Stimulated activated CD4-positive, alpha-beta T cell treated with anti-CD3 and anti-CD28 coated beads, TNF-alpha, amount 100 ng/mL, for 24 hours (primary cell): Measurements from ENCODE around the gene DHCR7.

Experiments
- DNase-seq, 3 experiments: peaks; one replicate each; pipeline ENCODE4 v3.0.0-alpha.2; 2020; ENCODE audit warnings: low read depth in 3 of 3

Gene DHCR7

GRCh38 chr11:71448257-71449171 is at the start of gene DHCR7:
DHCR7 (minus strand) TSS chr11:71448393; CDS start chr11:71444952, 3,441 bp downstream.
- DNase-seq: peak; percentile 87 to 95 (median 90)

DNA sequence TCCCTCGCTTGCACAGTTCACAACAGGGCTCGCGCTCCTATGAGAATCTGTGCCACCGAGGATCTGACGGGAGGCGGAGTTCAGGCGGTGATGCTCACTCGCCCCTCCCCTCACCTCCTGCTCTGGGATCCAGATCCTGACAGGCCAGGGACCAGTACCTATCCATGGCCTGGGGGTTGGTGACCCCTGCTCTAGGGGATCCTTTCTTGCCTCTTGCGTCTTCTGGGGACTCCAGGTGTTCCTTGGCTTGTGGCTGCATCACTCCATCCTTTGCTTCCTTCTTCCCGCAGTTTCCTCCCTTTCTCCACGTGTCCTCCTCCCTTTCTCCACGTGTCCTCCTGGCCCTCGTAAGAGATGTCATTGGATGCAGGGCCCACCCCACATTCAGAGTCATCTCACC is 48.2 kb upstream of the DHCR7 start:
- DNase-seq: no peak

GRCh38 chr11:71495286-71496230 is 47.4 kb upstream of the DHCR7 start:
- DNase-seq: no peak

- DNase-seq: no peak
Observed at GRCh38 chr11:71491940-71492339, 43.7 kb upstream of the DHCR7 start.

GRCh38 chr11:71491531-71491930 is 43.3 kb upstream of the DHCR7 start:
- DNase-seq: no peak

GRCh38 chr11:71490731-71491390 is 42.7 kb upstream of the DHCR7 start:
- no peak for DNase-seq

- no peak for DNase-seq
Observed at GRCh38 chr11:71490044-71490730, 42.0 kb upstream of the DHCR7 start.

DNA sequence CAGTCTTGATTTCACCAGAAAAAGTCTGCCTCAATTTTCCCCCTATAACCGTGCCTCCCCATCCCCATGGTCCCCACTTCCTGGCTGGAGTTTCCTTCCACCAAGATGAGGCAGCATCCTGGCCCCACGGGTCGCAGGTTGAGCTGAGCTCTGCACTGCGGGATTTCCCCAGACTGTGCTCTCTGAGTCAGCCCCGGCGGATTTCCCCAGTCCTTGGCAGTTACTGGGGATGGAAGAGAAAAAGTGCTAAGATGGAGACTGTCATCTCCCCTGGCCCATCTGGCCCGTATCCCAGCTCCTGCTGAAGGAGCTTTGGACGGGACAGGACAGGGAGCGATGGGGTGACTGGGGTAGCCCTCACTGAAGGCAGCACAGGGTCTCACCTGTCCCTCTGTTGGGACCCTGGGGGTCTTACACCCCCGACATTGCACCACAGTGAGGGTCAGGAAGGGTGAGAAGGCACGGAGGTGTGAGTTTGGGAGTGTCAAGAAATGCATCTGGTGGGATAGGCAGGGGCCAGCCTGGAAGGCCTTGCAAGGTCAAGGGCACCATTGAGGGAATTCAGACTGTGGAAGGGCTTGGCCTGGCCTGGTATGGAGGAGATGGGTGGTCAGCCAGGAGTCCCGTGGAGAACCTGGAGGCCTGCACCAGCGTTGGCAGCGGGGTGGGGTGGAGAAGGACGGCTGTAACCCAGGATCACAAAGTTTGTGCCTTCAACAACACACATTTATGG is 41.3 kb upstream of the DHCR7 start:
- peak; percentile 25 to 71 (median 45) for DNase-seq

- DNase-seq: no peak
Observed at GRCh38 chr11:71488681-71489270, 40.6 kb upstream of the DHCR7 start.

DNA sequence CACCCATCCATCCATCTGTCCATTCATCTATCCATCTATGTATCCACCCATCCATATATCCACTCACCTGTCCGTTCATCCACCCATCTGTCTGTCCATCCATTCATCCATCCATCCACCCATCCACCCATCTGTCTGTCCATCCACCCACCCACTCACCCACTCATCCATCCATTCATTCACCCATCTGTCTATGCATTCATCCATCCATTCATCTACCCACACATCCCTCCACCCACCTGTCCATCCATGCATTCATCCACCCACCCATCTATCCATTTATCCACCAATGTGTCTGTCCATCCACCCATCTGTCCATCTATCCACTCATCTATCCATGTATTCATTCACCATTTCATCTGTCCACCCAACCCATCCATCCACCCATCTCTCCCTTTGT is 38.1 kb upstream of the DHCR7 start:
- DNase-seq: no peak

GRCh38 chr11:71485466-71485865 is 37.3 kb upstream of the DHCR7 start:
- no peak for DNase-seq

DNA sequence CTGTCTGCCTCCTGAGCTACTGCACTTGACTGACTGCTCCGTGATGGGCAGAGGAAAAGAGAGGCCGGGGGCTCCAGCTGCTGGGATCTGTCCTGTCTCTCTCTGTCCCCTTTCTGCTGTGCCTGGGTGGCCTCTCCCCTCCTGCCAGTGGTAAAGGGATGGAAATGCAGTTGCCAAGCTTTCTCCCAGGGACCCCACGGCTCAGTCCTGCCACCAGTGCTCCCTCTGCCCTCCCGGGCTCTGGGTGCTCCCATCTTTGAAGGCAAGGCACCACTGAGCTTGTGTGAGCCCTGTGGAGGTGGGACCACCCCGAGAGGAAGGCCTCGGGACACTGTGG is 36.8 kb upstream of the DHCR7 start:
- DNase-seq: no peak

DNA sequence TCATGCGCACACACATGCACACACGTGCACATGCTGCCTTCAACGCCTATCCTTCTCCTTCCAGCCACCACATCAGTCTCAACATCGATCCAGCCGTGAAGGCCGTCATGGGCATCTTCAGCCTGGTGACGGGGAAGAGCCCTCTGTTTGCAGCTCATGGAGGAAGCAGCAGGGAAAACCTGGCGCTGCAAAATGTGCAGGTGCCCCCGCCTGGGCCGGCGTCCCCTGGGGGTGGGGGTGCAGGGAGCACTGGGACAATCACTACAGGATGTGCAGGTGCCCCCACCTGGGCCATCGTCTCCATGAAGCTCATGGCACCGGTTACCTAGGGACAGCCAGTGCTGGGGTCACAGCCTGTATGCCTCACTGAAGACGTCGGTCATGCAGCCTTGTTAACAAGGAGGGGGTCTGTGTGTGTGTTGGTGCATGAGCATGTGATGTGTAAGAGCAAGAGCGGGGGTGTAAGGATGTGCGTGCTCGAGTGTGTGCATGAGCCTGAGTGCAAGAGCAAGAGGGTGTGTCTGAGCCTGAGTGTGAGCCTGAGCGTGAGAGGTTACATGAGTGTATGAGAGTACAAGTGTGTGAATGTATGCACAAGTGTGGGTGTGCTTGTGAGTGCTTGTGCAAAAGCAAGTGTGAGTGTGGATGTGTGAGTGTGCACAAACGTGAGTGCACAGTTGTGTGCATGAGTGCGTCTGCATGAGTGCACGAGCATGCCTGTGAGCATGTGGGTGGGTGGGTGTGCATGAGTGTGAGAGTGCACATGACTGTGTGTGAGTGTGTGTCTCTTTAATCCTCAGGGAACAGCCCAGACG is 36.3 kb upstream of the DHCR7 start:
- no peak for DNase-seq

DNA sequence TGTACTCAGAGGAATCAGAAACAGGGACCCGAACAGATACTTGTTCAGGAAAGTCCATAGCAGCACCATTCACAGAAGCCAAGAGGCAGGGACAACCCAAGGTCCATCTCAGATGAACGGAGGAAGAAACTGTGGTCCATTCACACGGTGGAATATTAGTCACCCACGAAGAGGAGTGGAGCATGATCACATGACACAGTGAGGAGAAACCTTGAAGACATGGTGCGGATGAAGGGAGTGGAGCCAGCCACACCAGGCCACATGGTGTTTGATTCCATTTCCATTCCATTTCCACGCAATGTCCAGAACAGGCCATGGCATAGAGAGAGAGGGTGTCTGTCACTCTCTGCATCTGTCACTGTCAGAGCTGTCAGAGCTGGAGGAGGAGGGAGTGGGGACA is 35.5 kb upstream of the DHCR7 start:
- no peak for DNase-seq

DNA sequence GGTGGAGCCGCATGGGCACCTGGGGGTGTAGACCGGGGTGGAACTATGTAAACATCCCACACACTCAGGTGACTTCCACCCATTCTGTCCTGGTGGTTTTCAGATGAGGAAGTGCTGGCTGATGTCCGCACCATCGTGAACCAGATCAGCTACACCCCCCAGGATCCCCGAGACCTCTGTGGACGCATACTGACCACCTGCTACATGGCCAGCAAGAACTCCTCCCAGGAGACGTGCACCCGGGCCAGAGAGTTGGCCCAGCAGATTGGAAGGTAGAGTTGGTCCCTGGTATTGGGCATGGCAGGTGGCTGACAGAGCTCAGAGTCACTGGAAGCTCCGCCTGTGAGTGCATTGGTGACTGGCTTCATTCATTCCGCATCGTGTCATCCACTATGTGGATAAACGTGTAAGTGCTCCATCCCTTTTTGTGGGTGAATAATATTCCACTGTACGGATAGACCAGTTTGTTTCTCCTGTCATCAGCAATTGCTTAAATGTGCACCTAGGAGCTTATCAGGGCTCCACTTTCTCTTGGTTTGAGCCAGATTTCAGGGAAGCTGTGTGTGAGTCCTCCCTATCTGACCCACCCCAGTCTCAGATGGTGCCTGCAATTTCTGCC is 34.7 kb upstream of the DHCR7 start:
- DNase-seq: no peak

DNA sequence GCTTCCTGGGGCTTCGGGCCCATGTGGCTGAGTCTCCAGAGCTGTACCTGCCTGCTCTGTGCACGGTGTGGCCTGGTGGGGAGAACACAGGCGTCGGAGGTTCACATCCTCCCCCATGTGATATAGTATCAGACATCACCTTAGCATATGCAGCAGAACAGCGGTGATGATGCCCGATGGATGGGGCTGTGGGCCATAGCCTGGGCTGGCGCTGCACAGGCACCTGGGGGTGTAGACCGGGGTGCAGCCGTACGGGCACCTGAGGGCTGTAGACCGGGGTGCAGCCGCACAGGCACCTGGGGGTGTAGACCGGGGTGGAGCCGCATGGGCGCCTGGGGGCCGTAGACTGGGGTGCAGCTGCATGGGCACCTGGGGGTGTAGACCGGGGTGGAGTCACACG is 34.0 kb upstream of the DHCR7 start:
- DNase-seq: no peak

- no peak for DNase-seq
Observed at GRCh38 chr11:71481101-71481960, 33.1 kb upstream of the DHCR7 start.

DNA sequence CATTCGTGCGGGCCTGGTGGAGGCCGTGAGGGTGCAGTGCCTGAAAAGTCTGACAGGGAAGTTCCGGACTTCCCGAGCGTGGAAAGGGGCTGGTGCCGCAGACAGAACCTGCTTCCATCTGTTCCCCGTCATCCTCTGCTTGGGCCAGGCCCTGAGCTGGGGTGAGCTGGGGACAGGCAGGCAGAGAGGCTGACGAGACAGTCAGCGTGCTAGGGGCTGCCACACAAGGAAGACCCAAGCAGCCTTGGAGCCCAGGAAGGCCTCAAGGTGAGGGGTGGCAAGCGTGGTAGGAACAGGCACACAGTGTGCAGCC is 30.3 kb upstream of the DHCR7 start:
- no peak for DNase-seq
